HL-60 (cell line): ENCODE measurements around the gene COL19A1.

Experiments
- DNase-seq, 2 experiments: peaks; one replicate each; pipeline ENCODE4 v3.0.0-alpha.2; 2010 to 2020; ENCODE audit warnings: low read depth in 1 of 2, low spot score in 1 of 2
- H3K27ac ChIP-seq: fragments of 250-450 bp; sonication (Bioruptor Pico); replicated peaks from 2 replicates; pipeline ENCODE4 v1.5.1; 2020; ENCODE audit warnings: mild to moderate bottlenecking, moderate library complexity
- H3K27me3 ChIP-seq: fragments of 250-450 bp; sonication (Bioruptor Pico); 2 replicates; pipeline ENCODE4 v1.5.1; 2021; ENCODE audit warnings: mild to moderate bottlenecking, moderate library complexity; ENCODE audit not compliant: insufficient read depth, poor library complexity, severe bottlenecking
- H3K4me3 ChIP-seq: replicated peaks from 2 replicates; pipeline ENCODE4 v1.5.1; 2011; ENCODE audit warnings: mild to moderate bottlenecking, control low read depth, low read length; ENCODE audit not compliant: insufficient read depth
- GABPA ChIP-seq: IDR thresholded peaks from 2 replicates; pipeline ENCODE4 v1.6.1; 2012; ENCODE audit warnings: low read depth
- POLR2AphosphoS5 ChIP-seq: IDR thresholded peaks from 2 replicates; pipeline ENCODE4 v1.6.1; 2012; ENCODE audit warnings: low read depth
- SPI1 ChIP-seq: IDR thresholded peaks from 2 replicates; pipeline ENCODE4 v1.6.1; 2012; ENCODE audit warnings: low read depth, mild to moderate bottlenecking, borderline replicate concordance
- TF ChIP-seq, protein P1 (sequence below): IDR thresholded peaks from 2 replicates; pipeline ENCODE4 v1.6.1; 2012; ENCODE audit warnings: low read depth; ENCODE audit not compliant: insufficient replicate concordance
- TF ChIP-seq, protein P2 (sequence below): IDR thresholded peaks from one replicate; pipeline ENCODE4 v1.5.1; 2011; ENCODE audit warnings: low read length, control low read depth, inconsistent platforms; ENCODE audit not compliant: insufficient read depth

Gene COL19A1

GRCh38 chr6:69926745-69927144 lies 60.4 kb downstream of the COL19A1 start:
- TF ChIP-seq, protein P1, sequence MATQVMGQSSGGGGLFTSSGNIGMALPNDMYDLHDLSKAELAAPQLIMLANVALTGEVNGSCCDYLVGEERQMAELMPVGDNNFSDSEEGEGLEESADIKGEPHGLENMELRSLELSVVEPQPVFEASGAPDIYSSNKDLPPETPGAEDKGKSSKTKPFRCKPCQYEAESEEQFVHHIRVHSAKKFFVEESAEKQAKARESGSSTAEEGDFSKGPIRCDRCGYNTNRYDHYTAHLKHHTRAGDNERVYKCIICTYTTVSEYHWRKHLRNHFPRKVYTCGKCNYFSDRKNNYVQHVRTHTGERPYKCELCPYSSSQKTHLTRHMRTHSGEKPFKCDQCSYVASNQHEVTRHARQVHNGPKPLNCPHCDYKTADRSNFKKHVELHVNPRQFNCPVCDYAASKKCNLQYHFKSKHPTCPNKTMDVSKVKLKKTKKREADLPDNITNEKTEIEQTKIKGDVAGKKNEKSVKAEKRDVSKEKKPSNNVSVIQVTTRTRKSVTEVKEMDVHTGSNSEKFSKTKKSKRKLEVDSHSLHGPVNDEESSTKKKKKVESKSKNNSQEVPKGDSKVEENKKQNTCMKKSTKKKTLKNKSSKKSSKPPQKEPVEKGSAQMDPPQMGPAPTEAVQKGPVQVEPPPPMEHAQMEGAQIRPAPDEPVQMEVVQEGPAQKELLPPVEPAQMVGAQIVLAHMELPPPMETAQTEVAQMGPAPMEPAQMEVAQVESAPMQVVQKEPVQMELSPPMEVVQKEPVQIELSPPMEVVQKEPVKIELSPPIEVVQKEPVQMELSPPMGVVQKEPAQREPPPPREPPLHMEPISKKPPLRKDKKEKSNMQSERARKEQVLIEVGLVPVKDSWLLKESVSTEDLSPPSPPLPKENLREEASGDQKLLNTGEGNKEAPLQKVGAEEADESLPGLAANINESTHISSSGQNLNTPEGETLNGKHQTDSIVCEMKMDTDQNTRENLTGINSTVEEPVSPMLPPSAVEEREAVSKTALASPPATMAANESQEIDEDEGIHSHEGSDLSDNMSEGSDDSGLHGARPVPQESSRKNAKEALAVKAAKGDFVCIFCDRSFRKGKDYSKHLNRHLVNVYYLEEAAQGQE = no peak
- TF ChIP-seq, protein P2, sequence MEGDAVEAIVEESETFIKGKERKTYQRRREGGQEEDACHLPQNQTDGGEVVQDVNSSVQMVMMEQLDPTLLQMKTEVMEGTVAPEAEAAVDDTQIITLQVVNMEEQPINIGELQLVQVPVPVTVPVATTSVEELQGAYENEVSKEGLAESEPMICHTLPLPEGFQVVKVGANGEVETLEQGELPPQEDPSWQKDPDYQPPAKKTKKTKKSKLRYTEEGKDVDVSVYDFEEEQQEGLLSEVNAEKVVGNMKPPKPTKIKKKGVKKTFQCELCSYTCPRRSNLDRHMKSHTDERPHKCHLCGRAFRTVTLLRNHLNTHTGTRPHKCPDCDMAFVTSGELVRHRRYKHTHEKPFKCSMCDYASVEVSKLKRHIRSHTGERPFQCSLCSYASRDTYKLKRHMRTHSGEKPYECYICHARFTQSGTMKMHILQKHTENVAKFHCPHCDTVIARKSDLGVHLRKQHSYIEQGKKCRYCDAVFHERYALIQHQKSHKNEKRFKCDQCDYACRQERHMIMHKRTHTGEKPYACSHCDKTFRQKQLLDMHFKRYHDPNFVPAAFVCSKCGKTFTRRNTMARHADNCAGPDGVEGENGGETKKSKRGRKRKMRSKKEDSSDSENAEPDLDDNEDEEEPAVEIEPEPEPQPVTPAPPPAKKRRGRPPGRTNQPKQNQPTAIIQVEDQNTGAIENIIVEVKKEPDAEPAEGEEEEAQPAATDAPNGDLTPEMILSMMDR = no peak
- no peak for TF ChIP-seq GABPA
- no peak for TF ChIP-seq POLR2AphosphoS5
- no peak for TF ChIP-seq SPI1
- Histone ChIP-seq H3K27ac (no peak overlapping the region), H3K27me3 (no peaks in the 10 kb centered on the region), H3K4me3 (no peak overlapping the region)
- no peak for DNase-seq

GRCh38 chr6:69933239-69933638 lies 66.9 kb downstream of the COL19A1 start:
- TF ChIP-seq, protein P2 = no peak
- TF ChIP-seq, protein P1 = no peak
- TF ChIP-seq SPI1 = no peak
- TF ChIP-seq POLR2AphosphoS5 = no peak
- TF ChIP-seq GABPA = no peak
- Histone ChIP-seq H3K27me3 (no peaks in the 10 kb centered on the region), H3K4me3 (no peak overlapping the region), H3K27ac (no peak overlapping the region)
- no peak for DNase-seq

DNA sequence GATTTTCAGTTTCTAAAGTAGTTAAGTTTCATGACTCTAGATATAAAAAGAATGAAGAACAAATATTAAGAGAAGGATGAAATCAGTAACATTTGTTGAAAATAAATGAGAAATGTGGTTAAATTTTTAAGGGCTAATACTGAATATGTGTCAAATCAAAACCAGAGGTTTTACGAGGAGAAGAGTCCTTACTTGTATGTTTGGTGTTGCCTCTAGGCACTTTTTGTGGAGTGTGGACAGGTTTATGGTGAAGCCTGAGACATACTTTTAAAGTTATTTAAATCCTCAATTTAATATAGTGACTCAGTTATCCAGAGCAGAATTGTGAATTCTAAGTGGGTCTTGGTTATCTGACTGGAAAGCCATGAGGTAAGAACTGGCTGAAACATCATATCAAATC lies 68.7 kb downstream of the COL19A1 start:
- Histone ChIP-seq H3K4me3 (no peak overlapping the region), H3K27ac (no peak overlapping the region), H3K27me3 (no peaks in the 10 kb centered on the region)
- no peak for DNase-seq
- TF ChIP-seq SPI1 = no peak
- TF ChIP-seq POLR2AphosphoS5 = no peak
- TF ChIP-seq GABPA = no peak
- TF ChIP-seq, protein P1 = no peak
- TF ChIP-seq, protein P2 = no peak
